Measurements from ENCODE around the gene CERCAM.
"Not testable (repeated sequence)": the region's sequence is repeated elsewhere in the genome, so short reads cannot be mapped to it uniquely, and the experiment has no call there.

Gene CERCAM

GRCh38 chr9:128422022-128422782 lies 1.5 kb downstream of the CERCAM start:
- Histone ChIP-seq H3K36me3 (ENCODE audit: insufficient read depth, low read length) (peaks cover 13% of the 10 kb centered on the region), H3K9ac (ENCODE audit: low read depth, low read length) (peak overlapping the region; percentile 86), H3K4me1 (ENCODE audit: control insufficient read depth, insufficient read depth, low read length) (peaks cover 27% of the 10 kb centered on the region), H3K4me3 (ENCODE audit: low read length) (peak overlapping the region; percentile 89), H3K4me2 (ENCODE audit: low read length) (peak overlapping the region; percentile 96)
- not testable (repeated sequence) for H3K27me3 ChIP-seq (ENCODE audit: control insufficient read depth, insufficient read depth, low read length); H3K9me3 ChIP-seq (replicated peaks; ENCODE audit: low read length)

- H3K9me3 ChIP-seq (replicated peaks; ENCODE audit: low read length): no peaks in the 10 kb centered on the region
- peaks cover 27% of the 10 kb centered on the region for H3K4me1 ChIP-seq (ENCODE audit: control insufficient read depth, insufficient read depth, low read length)
- no peak overlapping the region for H3K4me2 ChIP-seq (ENCODE audit: low read length)
- peaks cover 5% of the 10 kb centered on the region for H3K27me3 ChIP-seq (ENCODE audit: control insufficient read depth, insufficient read depth, low read length)
- no peak overlapping the region for H3K4me3 ChIP-seq (ENCODE audit: low read length)
- no peak overlapping the region for H3K9ac ChIP-seq (ENCODE audit: low read depth, low read length)
- peaks cover 13% of the 10 kb centered on the region for H3K36me3 ChIP-seq (ENCODE audit: insufficient read depth, low read length)
Observed at GRCh38 chr9:128422783-128423150, 2.1 kb downstream of the CERCAM start.

DNA sequence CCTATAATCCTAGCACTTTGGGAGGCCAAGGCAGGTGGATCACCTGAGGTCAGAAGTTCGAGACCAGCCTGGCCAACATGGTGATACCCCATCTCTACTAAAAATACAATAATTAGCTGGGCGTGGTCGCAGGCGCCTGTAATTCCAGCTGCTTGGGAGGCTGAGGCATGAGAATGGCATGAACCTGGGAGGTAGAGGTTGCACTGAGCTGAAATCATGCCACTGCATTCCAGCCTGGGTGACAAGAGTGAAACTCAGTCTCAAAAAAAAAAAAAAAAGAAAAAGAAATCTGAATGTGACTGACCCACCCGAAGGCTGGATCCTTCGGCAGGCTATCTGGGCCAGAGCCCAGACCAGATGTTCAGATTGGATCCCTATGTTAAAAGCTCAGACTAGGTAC lies 2.7 kb downstream of the CERCAM start:
- not testable (repeated sequence) for H3K9ac ChIP-seq (ENCODE audit: low read depth, low read length); H3K4me3 ChIP-seq (ENCODE audit: low read length); H3K4me2 ChIP-seq (ENCODE audit: low read length); H3K27me3 ChIP-seq (ENCODE audit: control insufficient read depth, insufficient read depth, low read length); H3K9me3 ChIP-seq (replicated peaks; ENCODE audit: low read length)
- H3K4me1 ChIP-seq (ENCODE audit: control insufficient read depth, insufficient read depth, low read length): peaks cover 27% of the 10 kb centered on the region
- H3K36me3 ChIP-seq (ENCODE audit: insufficient read depth, low read length): peaks cover 17% of the 10 kb centered on the region

DNA sequence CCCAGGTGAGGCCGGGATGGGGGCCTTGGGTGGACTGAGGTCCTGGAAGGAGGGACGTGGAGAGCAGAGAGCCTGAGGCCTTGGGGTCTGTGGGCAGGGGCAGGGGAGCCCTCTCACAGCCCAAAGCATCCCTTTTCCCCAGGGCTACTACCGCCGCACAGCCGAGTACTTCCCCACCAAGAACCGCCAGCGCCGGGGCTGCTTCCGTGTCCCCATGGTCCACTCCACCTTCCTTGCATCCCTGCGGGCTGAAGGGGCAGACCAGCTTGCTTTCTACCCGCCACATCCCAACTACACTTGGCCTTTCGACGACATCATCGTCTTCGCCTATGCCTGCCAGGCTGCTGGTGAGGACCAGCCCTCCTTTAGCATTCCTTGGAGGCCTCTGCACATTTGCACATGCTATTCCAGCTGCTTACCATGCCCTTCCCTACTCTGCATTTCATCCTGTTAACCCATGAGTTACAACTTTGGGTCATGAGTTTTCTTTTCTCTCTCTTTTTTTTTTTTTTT lies 3.7 kb downstream of the CERCAM start:
- Histone ChIP-seq H3K4me2 (ENCODE audit: low read length) (no peak overlapping the region), H3K36me3 (ENCODE audit: insufficient read depth, low read length) (peaks cover 17% of the 10 kb centered on the region), H3K27me3 (ENCODE audit: control insufficient read depth, insufficient read depth, low read length) (peaks cover 2% of the 10 kb centered on the region), H3K4me3 (ENCODE audit: low read length) (no peak overlapping the region), H3K4me1 (ENCODE audit: control insufficient read depth, insufficient read depth, low read length) (peaks cover 23% of the 10 kb centered on the region), H3K9ac (ENCODE audit: low read depth, low read length) (no peak overlapping the region), H3K9me3 (replicated peaks; ENCODE audit: low read length) (no peaks in the 10 kb centered on the region)

DNA sequence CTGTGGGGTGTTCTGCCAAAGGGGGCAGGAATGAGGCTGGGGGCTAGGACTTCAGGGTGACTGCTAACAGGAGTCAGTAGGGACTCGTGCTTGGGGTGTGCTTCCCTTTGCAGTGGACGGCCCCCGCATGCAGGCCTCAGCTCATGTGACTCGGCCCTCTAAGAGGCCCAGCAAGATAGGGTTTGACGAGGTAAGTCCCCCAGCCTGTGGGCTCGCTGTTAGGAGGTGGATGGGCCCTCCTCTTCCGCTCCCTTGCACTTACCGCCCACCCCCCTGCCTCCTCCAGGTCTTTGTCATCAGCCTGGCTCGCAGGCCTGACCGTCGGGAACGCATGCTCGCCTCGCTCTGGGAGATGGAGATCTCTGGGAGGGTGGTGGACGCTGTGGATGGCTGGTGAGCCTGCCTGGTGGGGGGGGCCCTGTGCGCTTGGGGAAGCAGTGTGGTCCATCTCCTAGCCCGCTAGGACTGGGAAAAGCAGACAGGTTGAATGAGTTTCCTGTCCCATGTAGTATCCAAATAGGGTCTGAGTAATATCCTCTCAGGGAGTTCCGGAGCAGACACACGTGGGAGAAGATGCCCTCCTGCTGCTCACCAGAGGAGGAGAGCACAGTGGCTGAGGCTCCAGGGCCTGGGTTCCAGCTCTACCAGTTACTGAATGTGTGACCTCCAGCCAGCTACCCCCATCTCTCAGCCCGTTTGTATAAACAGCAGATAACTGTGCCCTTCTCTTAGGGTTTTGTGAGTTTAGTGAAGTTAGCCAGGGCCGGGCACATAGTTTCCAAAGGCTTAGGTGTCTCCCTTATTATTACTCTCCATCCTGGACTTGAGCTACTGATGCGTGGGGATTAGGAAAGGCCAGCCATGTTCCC lies 8.2 kb downstream of the CERCAM start:
- Histone ChIP-seq H3K4me3 (ENCODE audit: low read length) (no peak overlapping the region), H3K36me3 (ENCODE audit: insufficient read depth, low read length) (peaks cover 16% of the 10 kb centered on the region), H3K4me1 (ENCODE audit: control insufficient read depth, insufficient read depth, low read length) (no peaks in the 10 kb centered on the region), H3K27me3 (ENCODE audit: control insufficient read depth, insufficient read depth, low read length) (no peaks in the 10 kb centered on the region), H3K9me3 (replicated peaks; ENCODE audit: low read length) (no peaks in the 10 kb centered on the region), H3K4me2 (ENCODE audit: low read length) (no peak overlapping the region), H3K9ac (ENCODE audit: low read depth, low read length) (no peak overlapping the region)

GRCh38 chr9:128429513-128430086 lies 8.9 kb downstream of the CERCAM start:
- Histone ChIP-seq H3K4me2 (ENCODE audit: low read length) (no peak overlapping the region), H3K36me3 (ENCODE audit: insufficient read depth, low read length) (peaks cover 9% of the 10 kb centered on the region), H3K4me3 (ENCODE audit: low read length) (no peak overlapping the region), H3K9me3 (replicated peaks; ENCODE audit: low read length) (no peaks in the 10 kb centered on the region), H3K27me3 (ENCODE audit: control insufficient read depth, insufficient read depth, low read length) (no peaks in the 10 kb centered on the region), H3K4me1 (ENCODE audit: control insufficient read depth, insufficient read depth, low read length) (no peaks in the 10 kb centered on the region), H3K9ac (ENCODE audit: low read depth, low read length) (no peak overlapping the region)

DNA sequence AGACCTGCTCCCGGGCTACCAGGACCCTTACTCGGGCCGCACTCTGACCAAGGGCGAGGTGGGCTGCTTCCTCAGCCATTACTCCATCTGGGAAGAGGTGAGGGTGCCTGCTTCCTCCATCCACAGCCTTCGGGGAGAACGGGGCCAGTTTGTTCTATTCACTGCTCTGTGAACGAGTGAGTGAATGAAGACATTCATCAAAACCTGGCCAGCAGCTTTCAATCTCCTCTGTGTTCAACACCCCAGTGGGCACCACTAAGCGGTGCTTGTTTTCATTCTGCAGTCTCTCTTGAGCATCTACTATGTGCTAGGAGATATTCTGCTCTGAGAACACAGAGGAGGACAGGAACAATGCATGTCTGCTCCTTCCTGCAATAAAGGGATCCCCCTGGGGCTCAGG lies 10.6 kb downstream of the CERCAM start:
- H3K27me3 ChIP-seq (ENCODE audit: control insufficient read depth, insufficient read depth, low read length): no peaks in the 10 kb centered on the region
- no peak overlapping the region for H3K9ac ChIP-seq (ENCODE audit: low read depth, low read length)
- H3K9me3 ChIP-seq (replicated peaks; ENCODE audit: low read length): no peaks in the 10 kb centered on the region
- H3K4me2 ChIP-seq (ENCODE audit: low read length): no peak overlapping the region
- no peaks in the 10 kb centered on the region for H3K4me1 ChIP-seq (ENCODE audit: control insufficient read depth, insufficient read depth, low read length)
- peaks cover 9% of the 10 kb centered on the region for H3K36me3 ChIP-seq (ENCODE audit: insufficient read depth, low read length)
- no peak overlapping the region for H3K4me3 ChIP-seq (ENCODE audit: low read length)

GRCh38 chr9:128434340-128434739 lies 13.7 kb downstream of the CERCAM start:
- H3K4me3 ChIP-seq (ENCODE audit: low read length): no peak overlapping the region
- H3K36me3 ChIP-seq (ENCODE audit: insufficient read depth, low read length): peaks cover 2% of the 10 kb centered on the region
- no peaks in the 10 kb centered on the region for H3K27me3 ChIP-seq (ENCODE audit: control insufficient read depth, insufficient read depth, low read length)

DNA sequence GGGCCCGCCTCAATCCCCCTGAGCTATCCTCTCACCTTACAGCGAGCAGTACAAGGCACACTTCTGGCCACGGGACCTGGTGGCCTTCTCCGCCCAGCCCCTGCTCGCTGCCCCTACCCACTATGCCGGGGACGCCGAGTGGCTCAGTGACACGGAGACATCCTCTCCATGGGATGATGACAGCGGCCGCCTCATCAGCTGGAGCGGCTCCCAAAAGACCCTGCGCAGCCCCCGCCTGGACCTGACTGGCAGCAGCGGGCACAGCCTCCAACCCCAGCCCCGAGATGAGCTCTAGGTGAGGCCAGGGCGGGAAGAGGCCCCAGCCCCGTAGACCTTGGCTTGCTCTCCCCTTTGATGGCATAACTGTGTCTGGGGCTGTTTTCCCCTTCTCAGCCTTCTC lies 15.0 kb downstream of the CERCAM start:
- Histone ChIP-seq H3K4me3 (ENCODE audit: low read length) (no peak overlapping the region), H3K4me1 (ENCODE audit: control insufficient read depth, insufficient read depth, low read length) (peaks cover 6% of the 10 kb centered on the region), H3K27me3 (ENCODE audit: control insufficient read depth, insufficient read depth, low read length) (no peaks in the 10 kb centered on the region), H3K9me3 (replicated peaks; ENCODE audit: low read length) (no peaks in the 10 kb centered on the region), H3K4me2 (ENCODE audit: low read length) (no peak overlapping the region), H3K9ac (ENCODE audit: low read depth, low read length) (no peak overlapping the region), H3K36me3 (ENCODE audit: insufficient read depth, low read length) (peaks cover 2% of the 10 kb centered on the region)

More at GRCh38 chr9:128434340-128434739, 13.7 kb downstream of the CERCAM start:
- Histone ChIP-seq H3K4me2 (ENCODE audit: low read length) (no peak overlapping the region), H3K9ac (ENCODE audit: low read depth, low read length) (no peak overlapping the region), H3K4me1 (ENCODE audit: control insufficient read depth, insufficient read depth, low read length) (peaks cover 6% of the 10 kb centered on the region), H3K9me3 (replicated peaks; ENCODE audit: low read length) (no peaks in the 10 kb centered on the region)

- H3K9me3 ChIP-seq (replicated peaks; ENCODE audit: low read length): no peaks in the 10 kb centered on the region
- peaks cover 6% of the 10 kb centered on the region for H3K27me3 ChIP-seq (ENCODE audit: control insufficient read depth, insufficient read depth, low read length)
- no peak overlapping the region for H3K4me2 ChIP-seq (ENCODE audit: low read length)
- peaks cover 6% of the 10 kb centered on the region for H3K4me1 ChIP-seq (ENCODE audit: control insufficient read depth, insufficient read depth, low read length)
- no peak overlapping the region for H3K9ac ChIP-seq (ENCODE audit: low read depth, low read length)
- no peak overlapping the region for H3K4me3 ChIP-seq (ENCODE audit: low read length)
- no peaks in the 10 kb centered on the region for H3K36me3 ChIP-seq (ENCODE audit: insufficient read depth, low read length)
Observed at GRCh38 chr9:128438343-128439109, 17.9 kb downstream of the CERCAM start.

DNA sequence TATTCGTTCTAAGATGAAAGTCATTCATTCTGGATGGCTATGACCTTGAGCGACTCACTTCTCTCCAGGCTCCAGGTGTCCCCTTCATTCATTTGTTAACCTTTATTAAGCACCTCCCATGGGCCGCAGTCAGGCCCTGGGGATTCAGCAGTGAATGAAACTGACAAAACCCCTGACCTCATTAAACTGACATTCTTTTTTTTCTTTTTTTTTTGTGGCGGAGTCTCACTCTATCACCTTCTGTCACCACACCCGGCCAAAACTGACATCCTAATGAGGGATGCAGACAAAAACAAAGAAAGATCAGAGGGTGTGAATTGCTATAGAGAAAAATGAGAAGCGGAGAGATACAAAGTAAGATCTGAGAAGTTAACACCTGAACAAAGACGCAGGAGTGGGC lies 18.6 kb downstream of the CERCAM start:
- no peaks in the 10 kb centered on the region for H3K36me3 ChIP-seq (ENCODE audit: insufficient read depth, low read length)
- H3K9me3 ChIP-seq (replicated peaks; ENCODE audit: low read length): no peaks in the 10 kb centered on the region
- H3K9ac ChIP-seq (ENCODE audit: low read depth, low read length): no peak overlapping the region
- peaks cover 6% of the 10 kb centered on the region for H3K27me3 ChIP-seq (ENCODE audit: control insufficient read depth, insufficient read depth, low read length)
- H3K4me2 ChIP-seq (ENCODE audit: low read length): no peak overlapping the region
- no peak overlapping the region for H3K4me3 ChIP-seq (ENCODE audit: low read length)
- peaks cover 6% of the 10 kb centered on the region for H3K4me1 ChIP-seq (ENCODE audit: control insufficient read depth, insufficient read depth, low read length)

All from skeletal muscle satellite cell (primary cell).